B cell (primary cell): Measurements from ENCODE around the gene ZMYND8. TPM values are rescaled to one million over a fixed set of nuclear protein-coding genes. Genes with fewer than 3 reads are reported as not detected.

Experiments used
- ATAC-seq: fragments of 200-7000 bp; cut with Tn5 transposase; one replicate; pipeline ENCODE4 v1.10.0; 2021; ENCODE audit warnings: low read depth, mild to moderate bottlenecking, moderate number of reproducible peaks, moderate library complexity
- CTCF ChIA-PET: fragments of 350-600 bp; sonication (Branson Sonifier 250); formaldehyde crosslinking; loops from one replicate; lab custom pipeline; 2021; ENCODE audit warnings: antibody characterized with exemption, inconsistent platforms; lab: Charles Lee
- POLR2A ChIA-PET: fragments of 350-600 bp; sonication (Branson Sonifier 250); formaldehyde crosslinking; loops from one replicate; lab custom pipeline; 2021; ENCODE audit warnings: antibody characterized with exemption; lab: Charles Lee
- DNase-seq: peaks from one replicate; pipeline ENCODE4 v3.0.0; 2013
- H2AFZ ChIP-seq: 2 replicates; pipeline ENCODE4 v1.6.1; 2012; ENCODE audit warnings: mild to moderate bottlenecking, low read depth, low read length; ENCODE audit not compliant: insufficient read depth, poor library complexity, severe bottlenecking
- H3K27ac ChIP-seq, 2 donors: 1 replicate in 1 of 2; 2 replicates in 1 of 2; pipeline ENCODE4 v1.5.1; 2012 to 2013; ENCODE audit warnings: low read length in 2 of 2, mild to moderate bottlenecking in 2 of 2, moderate library complexity in 1 of 2
- H3K27me3 ChIP-seq, 4 experiments: fragments of 200-600 bp in 1 of 4; sonication (generic) in 1 of 4; replicated peaks in 1 of 4; 1 replicate in 2 of 4; 2 replicates in 2 of 4; pipeline versions ENCODE4 v1.6.1 to v1.7.0; 2013 to 2016; ENCODE audit warnings: low read length in 3 of 4, mild to moderate bottlenecking in 2 of 4, mixed read lengths in 1 of 4, moderate library complexity in 1 of 4; ENCODE audit not compliant: insufficient read depth in 4 of 4, control insufficient read depth in 3 of 4; ENCODE audit errors: control extremely low read depth in 1 of 4
- H3K36me3 ChIP-seq, 2 experiments: replicated peaks in 1 of 2; 1 replicate in 1 of 2; 2 replicates in 1 of 2; pipeline versions ENCODE4 v1.6.1 to v1.7.1; 2013; ENCODE audit warnings: low read length in 1 of 2; ENCODE audit not compliant: insufficient read depth in 2 of 2, control insufficient read depth in 1 of 2; ENCODE audit errors: control extremely low read depth in 1 of 2, extremely low read depth in 1 of 2
- H3K4me1 ChIP-seq, 2 donors: fragments of 200-600 bp in 1 of 2; sonication (generic) in 1 of 2; 1 replicate in 1 of 2; 2 replicates in 1 of 2; pipeline versions ENCODE4 v1.5.1 to v1.6.1; 2013 to 2017; ENCODE audit warnings: low read length in 2 of 2; ENCODE audit not compliant: control insufficient read depth in 2 of 2, insufficient read depth in 2 of 2
- H3K4me2 ChIP-seq: replicated peaks from 2 replicates; pipeline ENCODE3; 2012; ENCODE audit warnings: mild to moderate bottlenecking, low read depth, low read length; ENCODE audit not compliant: poor library complexity, severe bottlenecking
- H3K4me3 ChIP-seq, 5 experiments: fragments of 200-600 bp in 1 of 5; sonication (generic) in 1 of 5; 1 replicate in 3 of 5; 2 replicates in 2 of 5; pipeline versions ENCODE4 v1.5.1 to v1.7.0; 2011 to 2016; ENCODE audit warnings: low read length in 4 of 5, mild to moderate bottlenecking in 4 of 5, low read depth in 2 of 5, control low read depth in 1 of 5, moderate library complexity in 1 of 5; ENCODE audit not compliant: insufficient read depth in 1 of 5; ENCODE audit errors: control extremely low read depth in 1 of 5, extremely low read depth in 1 of 5
- H3K79me2 ChIP-seq: fragments of 200-600 bp; sonication (generic); one replicate; pipeline ENCODE4 v1.6.0; 2016; ENCODE audit warnings: low read length; ENCODE audit not compliant: control insufficient read depth, insufficient read depth
- H3K9ac ChIP-seq: fragments of 200-600 bp; sonication (generic); 2 replicates; pipeline ENCODE4 v1.6.1; 2017; ENCODE audit warnings: mild to moderate bottlenecking, low read length, moderate library complexity
- H3K9me3 ChIP-seq, 3 donors: one replicate each; pipeline versions ENCODE4 v1.6.1 to v1.7.1; 2013; ENCODE audit warnings: low read length in 2 of 3; ENCODE audit not compliant: control insufficient read depth in 2 of 3, insufficient read depth in 1 of 3; ENCODE audit errors: control extremely low read depth in 1 of 3
- H4K20me1 ChIP-seq: 2 replicates; pipeline ENCODE4 v1.6.0; 2012; ENCODE audit warnings: mild to moderate bottlenecking, low read length; ENCODE audit not compliant: insufficient read depth, control insufficient read depth, poor library complexity, severe bottlenecking
- H3K27ac Mint-ChIP-seq: one replicate; pipeline ENCODE4 v1.8.0; 2021; ENCODE audit warnings: mixed read lengths
- H3K27me3 Mint-ChIP-seq: one replicate; pipeline ENCODE4 v1.8.0; 2021; ENCODE audit warnings: mixed read lengths
- H3K4me1 Mint-ChIP-seq: one replicate; pipeline ENCODE4 v1.8.0; 2021; ENCODE audit warnings: mixed read lengths
- H3K4me3 Mint-ChIP-seq: one replicate; pipeline ENCODE4 v1.8.0; 2021; ENCODE audit warnings: mixed read lengths
- H3K9me3 Mint-ChIP-seq: one replicate; pipeline ENCODE4 v1.8.0; 2022; ENCODE audit warnings: mixed read lengths; ENCODE audit not compliant: insufficient read depth
- EZH2 ChIP-seq: IDR thresholded peaks from 2 replicates; pipeline ENCODE4 v1.6.1; 2012; ENCODE audit warnings: borderline replicate concordance, low read depth, mild to moderate bottlenecking, moderate library complexity, low read length; ENCODE audit not compliant: insufficient read depth, poor library complexity, severe bottlenecking
- WGBS: methylation state at CpG from one replicate; pipeline ENCODE4 v1.1.5; 2013; ENCODE audit warnings: missing lambda C conversion rate; ENCODE audit not compliant: insufficient coverage; 5-methylcytosine and 5-hydroxymethylcytosine counted together
- intact Hi-C: fragments of 100-400 bp; cut with micrococcal nuclease; formaldehyde crosslinking; loops from one replicate; pipeline ENCODE4 v1.10.0; 2022
- polyA plus RNA-seq: library from polyadenylated mRNA; depleted of rRNA; stranded (reverse); fragments of >200 nt; gene quantifications from 2 replicates; pipeline ENCODE4 v1.2.3, GENCODE V29; 2012
- total RNA-seq, 2 donors: library from RNA; stranded (reverse); fragments of 120-200 nt in 1 of 2; gene quantifications; 1 replicate in 1 of 2; 2 replicates in 1 of 2; pipeline versions ENCODE4 v1.2.3 to v1.2.4, GENCODE V29; 2013 to 2022
- TF ChIP-seq, protein P1 (sequence below): fragments of 200-600 bp; IDR thresholded peaks from one replicate; pipeline ENCODE4 v1.8.0; 2022; ENCODE audit warnings: antibody characterized with exemption, mild to moderate bottlenecking

ZMYND8 gene
- total and polyA plus RNA-seq, 2 donors (not counting 1 experiment from before 2014, with no cell fraction given): 20.3 to 67.2 TPM

GRCh38 chr20:47373206-47373733 is 16.8 kb upstream of the ZMYND8 start:
- Histone ChIP-seq H3K36me3 (no peaks in the 10 kb centered on the region), H4K20me1 (no peaks in the 10 kb centered on the region), H3K4me1 (no peaks in the 10 kb centered on the region), H2AFZ (no peak overlapping the region), H3K9me3 (no peaks in the 10 kb centered on the region), H3K27me3 (no peaks in the 10 kb centered on the region), H3K4me2 (no peak overlapping the region), H3K4me3 (no peak overlapping the region), H3K27ac (no peak overlapping the region), H3K79me2 (no peaks in the 10 kb centered on the region), H3K9ac (no peak overlapping the region)
- 100% methylated on average over 1 of the region's 2 CpGs for WGBS
- Mint-ChIP-seq H3K27me3 (no peaks in the 10 kb centered on the region), H3K9me3 (no peaks in the 10 kb centered on the region), H3K4me1 (no peaks in the 10 kb centered on the region), H3K4me3 (no peak overlapping the region), H3K27ac (no peak overlapping the region)
- ATAC-seq: no peak
- no peak for TF ChIP-seq EZH2
- TF ChIP-seq, protein P1, sequence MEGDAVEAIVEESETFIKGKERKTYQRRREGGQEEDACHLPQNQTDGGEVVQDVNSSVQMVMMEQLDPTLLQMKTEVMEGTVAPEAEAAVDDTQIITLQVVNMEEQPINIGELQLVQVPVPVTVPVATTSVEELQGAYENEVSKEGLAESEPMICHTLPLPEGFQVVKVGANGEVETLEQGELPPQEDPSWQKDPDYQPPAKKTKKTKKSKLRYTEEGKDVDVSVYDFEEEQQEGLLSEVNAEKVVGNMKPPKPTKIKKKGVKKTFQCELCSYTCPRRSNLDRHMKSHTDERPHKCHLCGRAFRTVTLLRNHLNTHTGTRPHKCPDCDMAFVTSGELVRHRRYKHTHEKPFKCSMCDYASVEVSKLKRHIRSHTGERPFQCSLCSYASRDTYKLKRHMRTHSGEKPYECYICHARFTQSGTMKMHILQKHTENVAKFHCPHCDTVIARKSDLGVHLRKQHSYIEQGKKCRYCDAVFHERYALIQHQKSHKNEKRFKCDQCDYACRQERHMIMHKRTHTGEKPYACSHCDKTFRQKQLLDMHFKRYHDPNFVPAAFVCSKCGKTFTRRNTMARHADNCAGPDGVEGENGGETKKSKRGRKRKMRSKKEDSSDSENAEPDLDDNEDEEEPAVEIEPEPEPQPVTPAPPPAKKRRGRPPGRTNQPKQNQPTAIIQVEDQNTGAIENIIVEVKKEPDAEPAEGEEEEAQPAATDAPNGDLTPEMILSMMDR: no peak
- ChIA-PET CTCF (interaction anchor here (1.3 to 2.6 kb wide), 2 partner anchors 10 to 100 kb away, joined by 4 to 16 read pairs; no protein-coding TSS in a partner anchor), POLR2A (interaction anchor here (0.5 to 0.6 kb wide), 2 partner anchors 13 to 34 kb away, joined by 3 to 4 read pairs; no protein-coding TSS in a partner anchor)
- DNase-seq: no peak
- intact Hi-C loops: loop anchor here (5.0 kb wide), 1 partner anchor 41 kb away; no protein-coding TSS in a partner anchor

DNA sequence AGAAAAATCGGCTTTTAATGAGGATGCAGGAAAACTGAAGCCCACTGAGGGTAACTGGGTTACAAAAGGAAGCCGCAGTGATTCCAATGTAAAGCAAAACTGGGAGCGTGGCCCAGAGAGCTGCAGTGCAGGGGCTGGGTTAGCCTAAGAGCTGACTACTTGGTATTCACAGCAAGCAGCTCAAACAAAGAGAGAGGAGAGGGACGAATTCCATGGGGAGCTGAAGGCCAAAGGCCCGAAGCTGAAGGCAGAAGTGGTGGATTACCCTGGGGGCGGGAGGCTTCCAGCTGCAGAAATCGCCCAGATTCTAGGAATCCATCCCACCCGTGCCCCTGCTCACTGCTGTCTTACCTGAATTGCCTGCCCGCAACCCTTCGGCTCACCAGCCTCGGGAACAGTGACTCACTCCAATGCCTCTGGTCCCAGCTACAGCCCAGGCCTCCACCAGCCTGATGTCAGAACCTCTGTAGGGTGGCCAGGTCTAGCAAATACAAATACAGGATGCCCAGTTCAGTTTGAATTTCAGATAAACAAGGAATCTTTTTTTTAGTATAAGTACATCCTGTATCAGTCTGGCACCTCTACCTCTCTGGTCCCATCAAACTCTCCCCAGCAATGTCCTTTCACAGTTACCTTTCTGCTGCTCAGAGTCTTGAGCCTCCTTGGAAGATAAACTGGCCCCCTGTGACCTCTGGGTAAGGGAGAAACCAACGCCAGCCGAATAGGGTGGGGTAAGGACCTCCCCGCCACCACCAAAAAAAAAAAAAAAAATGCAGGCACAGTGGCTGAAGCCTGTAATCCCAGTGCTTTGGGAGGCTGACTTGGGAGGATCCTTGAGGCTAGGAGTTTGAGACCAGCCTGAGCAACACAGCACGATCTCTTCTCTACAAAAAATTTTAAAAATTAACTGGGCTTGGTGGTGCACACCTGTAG is 14.6 kb upstream of the ZMYND8 start:
- intact Hi-C loops: loop anchor here (5.0 kb wide), 1 partner anchor 39 kb away; no protein-coding TSS in a partner anchor
- no peak overlapping the region for H3K27ac ChIP-seq
- no peak overlapping the region for H3K4me2 ChIP-seq
- no peak for TF ChIP-seq EZH2
- TF ChIP-seq, protein P1: no peak
- H3K4me3 Mint-ChIP-seq: no peak overlapping the region
- no peaks in the 10 kb centered on the region for H3K4me1 Mint-ChIP-seq
- no peaks in the 10 kb centered on the region for H3K9me3 ChIP-seq
- H3K9ac ChIP-seq: no peak overlapping the region
- H3K4me3 ChIP-seq: no peak overlapping the region
- ATAC-seq: no peak
- no peak for DNase-seq
- no peaks in the 10 kb centered on the region for H4K20me1 ChIP-seq
- ChIA-PET POLR2A (no interaction called here), CTCF (interaction anchor here (0.5 to 2.6 kb wide), 2 partner anchors 9 to 12 kb away, joined by 3 to 16 read pairs; no protein-coding TSS in a partner anchor)
- H3K27me3 ChIP-seq: no peaks in the 10 kb centered on the region
- WGBS: 92% methylated on average over 10 of the region's 15 CpGs
- no peaks in the 10 kb centered on the region for H3K9me3 Mint-ChIP-seq
- no peaks in the 10 kb centered on the region for H3K27me3 Mint-ChIP-seq
- H3K79me2 ChIP-seq: no peaks in the 10 kb centered on the region
- H3K27ac Mint-ChIP-seq: no peak overlapping the region
- no peak overlapping the region for H2AFZ ChIP-seq
- no peaks in the 10 kb centered on the region for H3K36me3 ChIP-seq
- no peaks in the 10 kb centered on the region for H3K4me1 ChIP-seq
